Measurements from ENCODE around the gene LILRA2.
A peak's percentile ranks its signal among the peaks of the same experiment; 100 is the strongest.
"Not testable (repeated sequence)": the region's sequence is repeated elsewhere in the genome, so short reads cannot be mapped to it uniquely, and the experiment has no call there.

LILRA2 gene

DNA sequence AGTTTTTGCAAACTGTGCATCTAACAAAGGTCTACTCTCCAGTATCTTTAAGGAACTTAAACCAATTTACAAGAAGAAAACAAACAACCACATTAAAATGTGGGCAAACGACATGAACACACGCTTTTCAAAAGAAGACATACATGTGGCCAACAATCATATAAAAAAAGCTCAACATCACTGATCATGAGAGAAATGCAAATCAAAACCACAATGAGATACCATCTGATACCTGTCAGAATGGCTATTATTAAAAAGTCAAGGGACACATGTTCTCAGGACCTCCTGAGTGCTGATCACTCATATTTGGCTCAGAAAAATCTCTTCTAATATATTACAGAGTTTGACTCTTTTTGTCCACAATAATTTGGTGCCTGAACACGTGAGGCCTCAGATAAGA is 42.5 kb downstream of the LILRA2 start:
- peaks cover 17% of the 10 kb centered on the region for H3K27me3 Mint-ChIP-seq
- H3K4me1 Mint-ChIP-seq = peaks cover 4% of the 10 kb centered on the region
- ATAC-seq (no peak), DNase-seq (no peak)
- peaks cover 12 to 32% of the 10 kb centered on the region in 2 donors for H3K9me3 Mint-ChIP-seq
- H3K27ac Mint-ChIP-seq = no peak overlapping the region
- H3K4me3 Mint-ChIP-seq = no peak overlapping the region

DNA sequence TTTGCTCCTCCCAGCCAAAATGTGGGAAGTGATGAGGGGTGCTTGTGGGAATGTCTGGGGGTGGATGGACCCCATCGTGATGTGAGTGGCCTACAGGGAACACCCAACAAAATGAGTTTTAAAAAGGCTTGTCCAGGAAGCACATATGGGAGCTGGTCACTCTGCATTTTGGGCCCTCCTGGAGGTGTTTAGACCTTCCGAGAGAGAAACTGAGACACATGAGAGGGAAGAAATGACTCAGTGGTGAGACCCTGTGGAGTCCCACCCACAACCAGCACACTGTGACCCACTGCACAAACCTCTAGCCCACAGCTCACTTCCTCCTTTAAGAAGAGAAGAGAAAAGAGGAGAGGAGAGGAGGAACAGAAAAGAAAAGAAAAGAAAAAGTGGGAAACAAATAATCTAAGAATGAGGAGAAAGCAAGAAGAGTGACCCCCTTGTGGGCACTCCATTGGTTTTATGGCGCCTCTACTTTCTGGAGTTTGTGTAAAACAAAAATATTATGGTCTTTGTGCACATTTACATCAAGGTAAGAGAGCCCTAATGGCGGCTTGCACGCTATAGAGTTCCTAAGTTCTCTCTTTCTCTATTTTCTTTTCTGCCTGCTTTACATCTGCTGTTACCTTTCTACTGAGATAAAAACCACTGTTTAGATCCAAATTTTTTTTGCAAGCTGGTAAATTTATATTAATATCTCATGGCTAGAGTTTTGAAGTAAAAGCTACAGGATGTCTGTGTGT is 43.4 kb downstream of the LILRA2 start:
- Mint-ChIP-seq H3K9me3 (peaks cover 12 to 32% of the 10 kb centered on the region in 2 donors), H3K27ac (peak overlapping the region in 1 of 2 donors; percentile 21), H3K4me1 (peaks cover 4% of the 10 kb centered on the region), H3K27me3 (peaks cover 26% of the 10 kb centered on the region), H3K4me3 (no peak overlapping the region)
- no peak for DNase-seq
- ATAC-seq = no peak

DNA sequence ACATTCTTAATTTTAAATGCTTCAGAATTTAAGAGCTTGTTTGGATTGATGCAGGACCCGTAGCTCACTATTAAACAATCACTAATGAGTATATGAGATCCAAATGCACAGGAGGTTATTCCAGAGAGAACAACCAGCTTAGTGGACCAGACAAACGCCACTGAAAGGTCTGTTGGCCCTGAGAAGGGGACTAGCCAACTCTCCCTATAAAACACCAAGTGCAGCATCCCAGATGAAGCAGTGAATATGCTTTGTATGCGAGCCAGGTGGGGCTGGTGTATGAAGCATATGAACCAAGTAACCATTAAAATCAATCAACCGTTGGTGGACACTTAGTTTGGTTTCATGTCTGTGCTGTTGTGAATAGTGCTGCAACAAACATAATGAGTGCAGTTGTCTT is 46.9 kb downstream of the LILRA2 start:
- peaks cover 4% of the 10 kb centered on the region for H3K4me1 Mint-ChIP-seq
- peaks cover 35% of the 10 kb centered on the region for H3K27me3 Mint-ChIP-seq
- peaks cover 5 to 11% of the 10 kb centered on the region in 2 donors for H3K9me3 Mint-ChIP-seq
- H3K27ac Mint-ChIP-seq = no peak overlapping the region
- DNase-seq = no peak
- no peak for ATAC-seq
- no peak overlapping the region for H3K4me3 Mint-ChIP-seq

DNA sequence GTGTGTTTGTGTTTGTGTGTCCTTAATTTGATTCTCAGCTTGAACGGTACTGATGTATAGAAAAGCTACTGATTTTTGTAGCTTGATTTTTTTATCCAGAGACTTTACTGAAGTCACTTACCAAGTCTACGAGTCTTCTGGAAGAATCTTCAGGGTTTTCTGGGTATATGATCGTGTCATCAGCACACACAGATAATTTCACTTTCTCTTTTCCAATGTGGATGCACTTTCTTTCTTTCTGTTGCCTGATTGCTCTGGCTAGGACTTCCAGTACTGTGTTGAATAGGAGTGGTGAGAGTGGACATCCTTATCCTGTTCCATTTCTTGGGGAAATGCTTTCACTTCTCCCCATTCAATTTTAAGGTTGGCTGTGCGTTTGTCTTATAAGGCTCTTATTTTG is 48.8 kb downstream of the LILRA2 start:
- ATAC-seq = no peak
- no peak overlapping the region for H3K27ac Mint-ChIP-seq
- no peaks in the 10 kb centered on the region for H3K9me3 Mint-ChIP-seq
- no peak for DNase-seq
- H3K4me3 Mint-ChIP-seq = no peak overlapping the region
- peaks cover 55% of the 10 kb centered on the region for H3K27me3 Mint-ChIP-seq
- no peaks in the 10 kb centered on the region for H3K4me1 Mint-ChIP-seq

DNA sequence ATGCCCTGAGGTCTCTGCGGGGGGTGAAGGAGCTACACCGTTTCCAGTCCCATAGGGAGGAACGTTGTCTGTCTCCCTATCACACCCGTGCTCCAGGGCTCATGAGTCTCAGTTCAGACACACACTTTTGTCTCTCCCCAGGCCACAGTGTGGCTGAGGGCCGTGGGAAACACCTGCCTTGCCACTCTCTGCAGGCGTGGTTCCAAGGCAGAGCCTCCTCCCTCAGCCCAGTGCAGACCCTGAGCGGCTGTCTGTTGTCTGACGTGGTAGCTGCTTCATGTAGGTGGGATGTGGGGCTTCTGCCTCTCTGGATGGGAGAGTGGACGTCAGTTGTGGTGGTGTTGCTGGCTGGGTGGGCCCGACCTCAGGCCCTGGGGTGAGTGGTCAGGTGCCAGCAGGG is 50.6 kb downstream of the LILRA2 start:
- peaks cover 72% of the 10 kb centered on the region for H3K27me3 Mint-ChIP-seq
- not testable (repeated sequence) for H3K4me1 Mint-ChIP-seq, H3K4me3 Mint-ChIP-seq, H3K9me3 Mint-ChIP-seq, DNase-seq, ATAC-seq
- H3K27ac Mint-ChIP-seq = peak overlapping the region in 1 of 2 donors; percentile 56

DNA sequence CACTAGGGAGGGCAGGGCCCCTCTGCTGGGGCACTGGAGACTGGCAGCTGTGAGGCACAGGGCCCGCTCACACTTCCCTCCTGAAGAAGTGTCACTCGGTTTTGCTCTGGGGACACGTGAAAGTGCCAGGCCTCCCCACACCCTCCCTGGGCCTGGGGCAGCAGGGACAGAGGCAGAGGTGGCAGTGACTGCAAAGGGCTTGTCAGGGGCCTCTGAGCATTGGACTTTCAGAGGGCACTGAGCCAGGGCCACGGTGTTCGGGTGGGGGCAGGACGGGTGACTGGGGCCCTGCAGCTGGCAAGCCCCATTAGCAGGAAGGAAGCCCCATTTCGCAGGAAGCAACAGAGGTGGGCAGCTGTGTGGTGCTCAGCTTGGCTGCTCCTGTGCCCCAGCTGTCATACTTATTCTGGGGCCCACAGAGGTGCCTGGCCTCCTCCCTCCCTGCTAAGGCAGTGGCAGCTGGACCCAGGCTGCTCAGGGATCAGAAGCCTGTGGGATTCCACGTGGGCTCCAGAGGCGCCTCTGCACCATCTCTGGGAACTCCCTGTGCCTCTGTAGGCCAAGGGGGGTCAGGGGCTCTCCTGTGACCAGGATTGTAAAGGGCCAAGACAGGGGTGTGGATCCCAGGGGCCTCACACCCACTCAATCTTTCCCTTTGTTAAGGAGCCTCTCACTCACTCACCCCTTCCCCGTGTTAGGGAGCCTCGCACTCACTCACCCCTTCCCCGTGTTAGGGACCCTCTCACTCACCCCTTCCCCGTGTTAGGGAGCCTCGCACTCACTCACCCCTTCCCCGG is 51.5 kb downstream of the LILRA2 start:
- not testable (repeated sequence) for H3K4me3 Mint-ChIP-seq

DNA sequence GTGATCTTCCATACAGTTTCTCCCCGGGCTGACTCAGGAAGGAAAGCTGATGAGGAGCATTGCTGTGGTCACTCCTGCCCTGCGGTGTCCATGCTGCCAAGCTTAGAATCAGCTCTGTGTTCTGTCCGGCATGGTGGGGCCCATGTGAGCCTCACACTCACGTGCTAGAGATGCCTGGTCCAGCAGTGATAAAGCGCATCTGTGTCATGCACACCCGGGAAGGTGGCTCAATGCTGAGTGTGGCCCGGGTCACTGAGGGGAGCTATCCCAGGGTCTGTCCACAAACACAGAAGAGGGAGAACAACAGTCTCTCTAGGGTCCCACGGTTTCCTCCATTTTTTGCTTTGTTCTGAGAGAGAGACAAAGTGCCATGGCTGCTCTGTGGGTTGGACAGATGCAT is 53.2 kb downstream of the LILRA2 start:
- DNase-seq (no peak), ATAC-seq (no peak)
- Mint-ChIP-seq H3K27me3 (peaks cover 89% of the 10 kb centered on the region), H3K4me3 (no peak overlapping the region), H3K9me3 (no peaks in the 10 kb centered on the region), H3K27ac (no peak overlapping the region), H3K4me1 (no peaks in the 10 kb centered on the region)

More for the DNA sequence above, 51.5 kb downstream of the LILRA2 start:
- not testable (repeated sequence) for H3K9me3 Mint-ChIP-seq, H3K27ac Mint-ChIP-seq, DNase-seq, ATAC-seq, H3K4me1 Mint-ChIP-seq
- peaks cover 79% of the 10 kb centered on the region for H3K27me3 Mint-ChIP-seq

DNA sequence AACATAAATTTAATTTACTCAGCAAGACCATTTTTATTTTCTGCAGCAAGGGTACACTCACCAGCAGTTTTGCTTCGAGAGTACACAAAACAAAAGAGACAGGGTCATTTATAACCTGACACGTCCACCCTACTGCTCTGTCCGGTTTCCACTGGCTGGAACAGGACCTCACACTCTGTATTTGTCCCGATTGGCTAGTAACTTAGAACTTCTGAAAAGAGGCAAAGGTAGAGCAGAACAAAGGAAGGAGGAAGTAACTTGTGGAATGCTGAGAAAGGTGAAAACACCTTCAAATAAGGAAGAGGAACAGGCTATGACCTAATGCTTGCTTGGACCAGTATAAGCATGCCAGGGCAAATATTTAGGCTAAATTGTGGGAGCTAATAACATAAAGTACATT is 54.3 kb downstream of the LILRA2 start:
- H3K4me1 Mint-ChIP-seq, ATAC-seq, H3K9me3 Mint-ChIP-seq, DNase-seq, H3K4me3 Mint-ChIP-seq, H3K27ac Mint-ChIP-seq: not testable (repeated sequence)
- H3K27me3 Mint-ChIP-seq = peaks cover 90% of the 10 kb centered on the region

DNA sequence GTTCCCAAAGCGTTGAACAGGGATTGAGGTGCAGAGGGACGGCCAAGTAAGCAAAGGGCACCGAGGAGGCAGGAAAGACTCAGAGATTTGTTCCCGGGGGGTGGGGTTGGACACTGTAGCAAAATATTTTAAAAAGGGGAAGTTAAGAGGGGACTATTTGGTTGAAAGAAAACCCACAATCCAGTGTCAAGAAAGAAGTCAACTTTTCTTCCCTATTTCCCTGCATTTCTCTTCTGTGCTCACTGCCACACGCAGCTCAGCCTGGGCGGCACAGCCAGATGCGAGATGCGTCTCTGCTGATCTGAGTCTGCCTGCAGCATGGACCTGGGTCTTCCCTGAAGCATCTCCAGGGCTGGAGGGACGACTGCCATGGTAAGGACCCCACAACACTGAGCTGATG is 56.7 kb downstream of the LILRA2 start, which contains the start of gene LILRB1:
LILRB1 (plus strand) TSS at position 223 of the 400 bp plus-strand sequence. CDS start 590 bp downstream, outside the sequence.
- not testable (repeated sequence) for H3K9me3 Mint-ChIP-seq, H3K4me1 Mint-ChIP-seq, ATAC-seq, H3K27ac Mint-ChIP-seq, H3K4me3 Mint-ChIP-seq, DNase-seq
- H3K27me3 Mint-ChIP-seq = peaks cover 77% of the 10 kb centered on the region

DNA sequence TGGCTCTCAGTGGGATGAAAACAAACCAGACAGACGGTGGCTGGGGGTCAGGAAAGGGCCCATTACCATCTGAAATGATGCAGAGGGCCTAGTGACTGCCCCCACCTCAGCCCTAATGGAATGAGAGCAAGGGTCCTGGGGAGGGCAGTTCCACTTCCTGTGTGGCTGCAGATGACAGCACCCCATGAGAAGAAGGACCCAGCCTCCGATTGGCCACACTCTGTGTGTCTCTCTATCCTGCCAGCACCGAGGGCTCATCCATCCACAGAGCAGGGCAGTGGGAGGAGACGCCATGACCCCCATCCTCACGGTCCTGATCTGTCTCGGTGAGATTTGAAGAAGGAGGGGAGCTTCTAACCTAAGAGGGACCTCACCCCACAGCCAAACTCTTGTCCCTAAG is 57.2 kb downstream of the LILRA2 start:
- Mint-ChIP-seq H3K27me3 (peaks cover 78% of the 10 kb centered on the region), H3K4me1 (no peaks in the 10 kb centered on the region), H3K27ac (no peak overlapping the region), H3K4me3 (no peak overlapping the region), H3K9me3 (no peaks in the 10 kb centered on the region)
- ATAC-seq (no peak), DNase-seq (no peak)

DNA sequence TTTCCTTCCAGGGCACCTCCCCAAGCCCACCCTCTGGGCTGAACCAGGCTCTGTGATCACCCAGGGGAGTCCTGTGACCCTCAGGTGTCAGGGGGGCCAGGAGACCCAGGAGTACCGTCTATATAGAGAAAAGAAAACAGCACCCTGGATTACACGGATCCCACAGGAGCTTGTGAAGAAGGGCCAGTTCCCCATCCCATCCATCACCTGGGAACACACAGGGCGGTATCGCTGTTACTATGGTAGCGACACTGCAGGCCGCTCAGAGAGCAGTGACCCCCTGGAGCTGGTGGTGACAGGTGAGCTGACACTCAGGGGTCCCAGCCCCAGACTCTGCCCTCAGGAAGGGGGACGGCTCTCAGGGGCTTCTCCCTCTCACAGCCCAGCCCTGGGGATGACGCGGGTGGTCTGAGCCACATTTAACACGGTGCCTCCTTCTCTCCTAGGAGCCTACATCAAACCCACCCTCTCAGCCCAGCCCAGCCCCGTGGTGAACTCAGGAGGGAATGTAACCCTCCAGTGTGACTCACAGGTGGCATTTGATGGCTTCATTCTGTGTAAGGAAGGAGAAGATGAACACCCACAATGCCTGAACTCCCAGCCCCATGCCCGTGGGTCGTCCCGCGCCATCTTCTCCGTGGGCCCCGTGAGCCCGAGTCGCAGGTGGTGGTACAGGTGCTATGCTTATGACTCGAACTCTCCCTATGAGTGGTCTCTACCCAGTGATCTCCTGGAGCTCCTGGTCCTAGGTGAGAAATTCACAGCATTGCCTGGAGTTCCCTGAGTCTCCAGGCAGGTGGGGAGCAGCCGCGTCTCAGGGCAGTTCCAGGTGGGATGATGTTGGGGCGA is 58.1 kb downstream of the LILRA2 start:
- not testable (repeated sequence) for H3K9me3 Mint-ChIP-seq, H3K4me3 Mint-ChIP-seq, DNase-seq, ATAC-seq, H3K27ac Mint-ChIP-seq, H3K4me1 Mint-ChIP-seq
- peaks cover 76% of the 10 kb centered on the region for H3K27me3 Mint-ChIP-seq

DNA sequence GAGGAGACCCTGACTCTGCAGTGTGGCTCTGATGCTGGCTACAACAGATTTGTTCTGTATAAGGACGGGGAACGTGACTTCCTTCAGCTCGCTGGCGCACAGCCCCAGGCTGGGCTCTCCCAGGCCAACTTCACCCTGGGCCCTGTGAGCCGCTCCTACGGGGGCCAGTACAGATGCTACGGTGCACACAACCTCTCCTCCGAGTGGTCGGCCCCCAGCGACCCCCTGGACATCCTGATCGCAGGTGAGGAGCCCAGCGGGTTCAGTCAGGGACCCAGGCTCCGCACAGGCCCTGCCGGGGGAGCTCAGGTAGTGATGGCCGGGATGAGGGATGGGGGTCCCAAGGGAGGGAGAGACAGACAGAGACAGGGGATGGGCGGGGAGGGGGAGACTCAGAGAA is 58.9 kb downstream of the LILRA2 start:
- not testable (repeated sequence) for H3K4me1 Mint-ChIP-seq, ATAC-seq, H3K27ac Mint-ChIP-seq, H3K9me3 Mint-ChIP-seq, DNase-seq, H3K4me3 Mint-ChIP-seq
- H3K27me3 Mint-ChIP-seq = peaks cover 71% of the 10 kb centered on the region

DNA sequence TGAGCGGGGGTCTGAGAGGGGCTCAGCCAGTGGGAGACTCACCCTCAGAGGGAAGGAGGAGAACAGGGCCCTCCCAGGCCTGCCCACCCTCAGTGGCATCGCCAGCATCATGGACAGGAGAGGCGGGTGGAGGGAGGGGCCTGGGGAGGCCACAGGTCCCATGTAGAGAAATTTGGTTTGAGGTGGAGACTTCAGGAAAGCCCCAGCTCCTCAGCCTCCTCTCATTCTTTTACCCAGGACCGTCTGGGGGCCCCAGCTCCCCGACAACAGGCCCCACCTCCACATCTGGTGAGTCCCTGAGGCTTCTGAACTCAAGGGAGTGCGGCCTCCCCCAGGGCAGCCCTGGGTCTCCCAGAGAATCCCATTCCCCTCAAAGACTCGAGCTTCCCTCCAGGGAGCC is 59.8 kb downstream of the LILRA2 start:
- no peak for DNase-seq
- Mint-ChIP-seq H3K27me3 (peaks cover 63% of the 10 kb centered on the region), H3K27ac (peak overlapping the region in 1 of 2 donors; percentile 34), H3K4me3 (no peak overlapping the region), H3K9me3 (no peaks in the 10 kb centered on the region), H3K4me1 (no peaks in the 10 kb centered on the region)
- ATAC-seq = no peak

DNA sequence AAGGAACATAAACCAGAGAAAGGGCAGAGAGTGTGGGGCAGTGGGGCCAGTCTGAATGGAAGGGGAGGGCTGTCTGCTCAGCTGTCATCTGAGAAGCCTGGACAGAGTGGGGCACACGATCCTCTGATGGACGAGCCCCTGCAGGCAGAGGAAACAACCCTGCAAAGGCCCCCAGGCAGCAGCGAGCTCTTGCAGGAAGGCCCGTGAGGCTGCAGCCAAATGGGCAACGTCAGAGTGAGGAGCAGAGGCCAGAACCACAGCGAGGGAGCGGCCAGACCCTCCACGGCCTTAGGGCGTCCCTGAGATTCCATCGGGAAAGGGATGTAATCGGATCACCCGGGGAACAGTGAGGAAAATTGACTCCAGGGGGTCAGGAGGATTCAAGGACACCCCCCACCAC is 62.5 kb downstream of the LILRA2 start:
- not testable (repeated sequence) for H3K27ac Mint-ChIP-seq, H3K4me3 Mint-ChIP-seq, ATAC-seq, DNase-seq, H3K9me3 Mint-ChIP-seq, H3K4me1 Mint-ChIP-seq
- H3K27me3 Mint-ChIP-seq = peaks cover 56% of the 10 kb centered on the region

DNA sequence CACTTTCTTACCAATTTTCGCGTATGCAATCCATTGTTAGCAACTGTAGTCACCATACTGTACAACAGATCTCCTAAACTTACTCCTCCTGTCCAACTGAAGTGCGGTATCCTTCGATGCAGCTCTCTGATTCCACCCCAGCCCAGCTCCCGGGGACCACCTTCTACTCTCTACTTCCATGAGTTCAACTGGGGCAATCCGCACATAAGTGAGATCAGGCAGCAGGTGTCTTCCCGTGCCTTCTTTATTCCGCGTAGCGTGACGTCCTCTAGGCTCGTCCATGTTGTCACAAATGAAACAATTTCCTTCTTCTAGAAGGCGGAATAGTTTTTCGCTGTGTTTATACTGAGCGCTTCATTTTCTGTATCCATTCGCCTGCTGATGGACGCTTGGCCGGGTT is 65.1 kb downstream of the LILRA2 start:
- Mint-ChIP-seq H3K9me3 (no peaks in the 10 kb centered on the region), H3K4me3 (no peak overlapping the region), H3K4me1 (no peaks in the 10 kb centered on the region), H3K27me3 (peaks cover 49% of the 10 kb centered on the region), H3K27ac (no peak overlapping the region)
- DNase-seq (no peak), ATAC-seq (no peak)

Data from stimulated activated naive CD8-positive, alpha-beta T cell treated with anti-CD3 and anti-CD28 coated beads, Interleukin-15, amount 100 ng/mL, for 72 hours (primary cell).